IPS DF 4.7 (cell line): ENCODE data around the gene MET.
"Not testable (repeated sequence)": the region's sequence is repeated elsewhere in the genome, so short reads cannot be mapped to it uniquely, and the experiment has no call there.

ENCODE experiments used
- DNase-seq: peaks from one replicate; pipeline ENCODE4 v3.0.0-alpha.2; 2013; ENCODE audit warnings: low spot score; ENCODE audit errors: extremely low read depth

MET gene

DNA sequence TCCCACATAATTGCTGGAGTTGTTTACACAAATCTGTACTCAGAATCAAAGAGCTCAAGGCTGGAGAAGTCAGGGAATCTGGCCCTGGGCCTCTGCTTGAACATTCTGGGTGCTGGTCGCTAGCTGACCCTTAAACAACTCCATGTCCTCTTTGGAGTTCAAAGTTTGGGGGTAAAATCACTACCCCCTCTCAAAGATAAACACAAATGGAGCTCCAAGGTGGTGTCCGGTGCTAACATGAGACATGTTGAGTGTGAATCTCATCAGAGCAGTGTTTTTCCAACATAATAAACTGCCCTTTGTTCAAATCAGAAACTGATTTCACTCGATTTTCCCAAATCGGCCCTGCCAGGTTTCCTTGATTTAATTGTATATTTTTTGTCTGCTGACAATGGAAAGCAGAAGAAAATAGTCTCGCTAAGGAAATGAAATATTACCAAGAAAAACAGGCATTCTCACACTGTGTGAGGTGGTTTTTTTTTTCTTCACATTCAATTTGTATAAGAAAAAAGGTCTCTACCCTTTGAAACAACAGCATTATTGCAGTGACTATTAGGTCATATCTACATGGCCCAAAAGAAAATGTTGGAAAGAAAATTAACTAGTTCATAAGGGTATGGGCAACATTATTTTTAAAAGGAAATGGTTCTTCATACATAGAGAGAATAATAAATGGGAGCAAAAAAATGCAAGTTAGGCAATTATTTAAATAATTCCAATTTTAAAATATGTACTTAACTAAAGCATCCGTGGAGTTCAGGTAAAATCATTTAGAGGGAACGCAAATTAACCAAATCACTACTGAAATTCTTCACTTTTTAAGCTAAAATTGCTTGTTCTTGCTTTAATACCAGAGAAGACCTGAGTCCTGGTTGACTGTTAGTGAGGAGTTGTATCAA, 134.3 kb downstream of the MET start:
- DNase-seq = no peak

DNA sequence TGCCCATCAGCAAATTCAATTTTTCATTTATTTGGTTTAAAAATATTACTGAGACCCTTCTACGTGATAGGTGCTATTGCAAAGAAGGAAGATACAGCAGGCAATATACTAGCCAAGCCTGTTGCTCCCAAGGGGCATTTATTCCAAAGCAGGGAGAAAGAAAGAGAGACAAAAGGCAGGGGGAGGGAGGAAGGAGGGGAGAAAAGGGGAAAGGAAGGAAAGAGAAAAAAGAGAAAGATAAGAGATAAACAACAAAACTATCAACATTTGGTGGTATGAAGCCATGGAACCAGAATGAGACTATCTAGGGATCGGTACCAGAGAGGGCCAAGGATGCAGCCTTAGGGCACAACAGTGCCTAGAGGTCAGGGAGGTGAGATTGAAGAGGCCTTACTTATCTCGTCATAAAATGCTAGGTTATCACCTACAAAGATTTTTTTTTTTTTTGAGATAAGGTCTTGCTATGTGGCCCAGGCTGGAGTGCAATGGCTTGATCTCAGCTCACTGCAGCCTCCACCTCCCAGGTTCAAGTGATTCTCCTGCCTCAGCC, 135.1 kb downstream of the MET start:
- no peak for DNase-seq

DNA sequence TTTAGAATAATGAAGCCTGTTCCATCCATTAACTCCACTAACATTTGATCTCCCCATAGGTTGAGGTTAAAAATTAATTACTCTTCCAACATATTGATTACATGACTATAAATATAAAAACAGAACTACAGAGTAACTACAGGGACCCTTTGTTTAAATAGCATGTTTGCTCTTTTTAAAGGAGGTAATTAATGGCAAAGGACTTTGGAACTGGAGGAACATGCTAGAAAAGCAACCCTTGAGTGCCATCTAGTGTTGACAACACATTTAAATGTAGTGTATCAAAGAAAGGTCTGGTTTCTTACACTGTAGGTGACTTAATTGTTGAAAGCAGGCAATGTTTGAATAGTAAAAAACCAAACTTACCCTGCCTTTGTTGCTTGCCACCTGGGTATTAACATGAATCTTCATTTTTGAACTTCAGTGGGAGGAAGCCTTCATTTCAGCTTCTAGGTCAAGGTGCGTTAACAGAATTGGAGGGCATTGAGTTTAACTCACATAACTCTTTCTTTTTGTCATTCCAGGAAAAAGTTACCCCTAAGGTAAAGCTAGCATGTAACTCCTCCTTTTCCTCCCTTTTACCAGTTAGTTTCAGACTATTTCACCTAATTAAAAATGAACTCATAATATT, 137.8 kb downstream of the MET start:
- DNase-seq = peak; percentile 72

GRCh38 chr7:116810267-116811116, 138.5 kb downstream of the MET start:
- no peak for DNase-seq

GRCh38 chr7:116811768-116812167, 139.8 kb downstream of the MET start:
- DNase-seq = no peak

GRCh38 chr7:116812860-116813259, 140.9 kb downstream of the MET start:
- DNase-seq = no peak

DNA sequence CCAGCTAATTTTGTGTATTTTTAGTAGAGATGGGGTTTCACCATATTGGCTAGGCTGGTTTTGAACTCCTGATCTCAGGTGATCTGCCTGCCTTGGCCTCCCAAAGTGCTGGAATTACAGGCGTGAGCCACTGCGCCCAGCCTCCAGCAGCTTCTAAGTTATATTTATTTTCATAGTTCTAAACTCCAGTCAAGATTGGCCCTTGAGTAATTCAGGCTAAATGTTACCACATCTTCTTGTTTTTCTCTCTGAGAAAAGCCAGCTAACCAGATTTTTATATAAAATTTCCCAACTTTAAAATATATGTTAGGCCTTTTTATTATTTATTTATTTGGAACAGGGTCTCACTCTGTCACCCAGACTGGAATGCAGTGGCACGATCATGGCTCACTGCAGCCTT, 141.4 kb downstream of the MET start:
- not testable (repeated sequence) for DNase-seq

GRCh38 chr7:116815041-116815440, 143.0 kb downstream of the MET start:
- no peak for DNase-seq

DNA sequence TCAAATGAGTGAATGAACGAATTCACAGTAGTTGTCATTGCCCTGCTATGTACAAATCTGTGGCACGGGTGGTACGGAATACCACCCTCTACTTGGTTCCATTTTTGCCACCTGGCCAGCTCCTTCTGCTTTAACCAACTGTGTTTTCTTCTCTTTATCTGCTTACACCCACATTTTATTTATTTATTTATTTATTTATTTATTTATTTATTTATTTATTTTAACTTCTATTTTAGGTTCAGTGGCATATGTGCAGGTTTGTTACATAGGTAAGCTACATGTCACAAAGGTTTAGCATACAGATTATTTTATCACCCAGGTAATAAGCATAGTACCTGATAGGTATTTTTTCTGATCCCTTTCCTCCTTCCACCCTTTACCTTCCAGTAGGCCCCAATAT, 148.2 kb downstream of the MET start:
- DNase-seq = no peak

DNA sequence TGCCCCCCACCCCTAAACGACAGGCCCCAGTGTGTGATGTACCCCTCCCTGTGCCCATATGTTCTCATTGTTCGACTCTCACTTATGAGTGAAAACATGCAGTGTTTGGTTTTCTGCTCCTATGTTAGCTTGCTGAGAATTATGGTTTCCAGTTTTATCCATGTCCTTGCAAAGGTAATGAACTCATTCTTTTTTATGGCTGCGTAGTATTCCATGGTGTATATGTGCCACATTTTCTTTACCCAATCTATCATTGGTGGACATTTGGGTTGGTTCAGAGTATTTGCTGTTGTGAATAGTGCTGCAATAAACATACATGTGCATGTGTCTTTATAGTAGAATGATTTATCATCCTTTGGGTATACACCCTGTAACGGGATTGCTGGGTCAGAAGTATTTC, 149.7 kb downstream of the MET start:
- DNase-seq = not testable (repeated sequence)

- no peak for DNase-seq
Measured at GRCh38 chr7:116824449-116824848, 152.5 kb downstream of the MET start.

DNA sequence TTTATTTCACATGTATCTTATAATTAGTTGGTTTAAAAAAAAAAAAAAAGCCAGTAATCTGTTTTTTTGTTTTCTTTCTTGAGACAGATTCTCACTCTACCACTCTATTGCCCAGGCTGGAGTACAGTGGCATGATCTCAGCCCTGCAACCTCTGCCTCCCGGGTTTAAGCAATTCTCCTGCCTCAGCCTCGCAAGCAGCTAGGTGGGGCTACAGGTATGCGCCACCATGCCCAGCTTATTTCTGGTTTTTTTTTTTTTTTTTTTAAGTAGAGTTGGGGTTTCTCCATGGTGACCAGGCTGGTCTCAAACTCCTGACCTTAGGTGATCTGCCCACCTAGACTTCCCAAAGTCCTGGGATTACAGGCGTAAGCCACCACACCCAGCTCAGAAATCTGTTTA, 156.3 kb downstream of the MET start:
- no peak for DNase-seq

DNA sequence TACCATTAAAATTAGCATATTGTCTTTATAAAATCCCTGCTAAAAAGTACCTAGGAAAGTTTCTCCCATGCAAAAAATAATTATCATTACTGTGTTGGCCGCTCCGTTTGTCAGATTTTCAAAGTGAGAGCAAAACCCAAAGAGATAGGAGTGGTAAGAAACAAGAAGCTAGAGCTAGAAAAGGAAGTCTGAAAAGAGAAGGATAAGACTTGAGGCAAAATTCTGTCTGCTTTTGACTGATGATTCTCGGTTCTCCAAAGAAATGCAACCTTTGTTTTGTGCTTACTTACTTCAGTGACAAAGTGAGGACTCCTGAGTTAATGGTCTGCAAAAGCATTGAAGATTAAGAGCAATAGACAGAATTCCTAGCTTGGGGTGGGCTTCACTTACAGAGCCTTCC, 157.0 kb downstream of the MET start:
- no peak for DNase-seq

GRCh38 chr7:116829493-116829892, 157.5 kb downstream of the MET start:
- DNase-seq = no peak

GRCh38 chr7:116832692-116833091, 160.7 kb downstream of the MET start:
- DNase-seq = no peak

GRCh38 chr7:116834815-116835504, 163.0 kb downstream of the MET start:
- DNase-seq = no peak

DNA sequence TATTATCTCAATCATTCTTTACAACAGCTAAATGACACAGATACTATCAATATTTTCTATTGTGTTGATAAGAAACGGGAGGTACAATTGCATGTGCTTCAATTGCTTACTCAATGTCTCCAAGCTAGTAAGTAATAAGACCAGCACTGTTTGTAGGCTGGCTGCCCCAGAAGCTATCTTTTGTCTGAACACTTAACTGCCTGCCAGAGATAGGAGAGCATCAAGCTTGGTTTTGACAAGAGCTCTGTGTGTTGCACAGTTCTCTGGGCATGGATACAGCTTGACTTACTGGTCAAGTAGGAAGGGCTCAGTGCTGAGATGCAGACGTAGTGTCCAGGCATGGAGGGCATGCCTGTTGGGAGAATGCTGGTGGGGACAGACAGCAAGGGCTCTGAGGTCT, 164.1 kb downstream of the MET start:
- no peak for DNase-seq

DNA sequence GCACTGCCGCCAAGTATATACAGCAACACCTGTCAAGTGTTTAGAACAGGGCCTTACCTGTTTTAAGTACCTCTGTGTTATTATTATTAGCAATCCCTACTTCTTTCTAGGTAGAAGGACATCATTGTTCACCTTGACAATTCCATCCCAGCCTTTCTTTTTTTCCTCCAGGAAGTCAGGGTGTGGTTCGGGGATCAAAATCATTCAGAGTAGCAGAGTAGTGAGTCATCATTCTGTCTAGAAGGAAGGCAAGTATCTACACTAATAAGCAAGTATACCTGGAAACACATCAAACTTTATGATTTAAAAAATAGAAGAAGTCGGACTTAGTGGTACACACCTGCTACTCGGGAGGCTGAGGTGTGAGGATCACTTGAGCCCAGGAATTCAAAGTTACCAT, 164.9 kb downstream of the MET start:
- no peak for DNase-seq

DNA sequence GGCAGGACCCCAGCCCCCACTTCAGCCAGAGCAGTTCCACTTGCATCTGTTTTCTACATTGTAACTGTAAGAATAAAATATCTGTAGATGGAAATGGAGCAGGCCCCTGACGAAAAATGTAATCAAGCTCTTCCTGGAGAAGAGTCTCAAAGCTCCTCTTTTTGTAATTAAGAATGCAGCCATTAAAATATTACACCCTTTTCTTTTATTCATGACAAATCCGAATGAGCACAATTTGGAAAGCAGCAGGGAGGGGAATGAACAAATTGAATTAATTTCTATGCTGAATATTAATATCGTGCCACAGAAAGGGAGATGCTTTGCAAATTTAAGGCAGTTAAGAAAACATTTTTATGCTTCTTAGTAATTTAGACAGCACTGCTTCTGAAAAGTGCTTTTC, 165.6 kb downstream of the MET start:
- DNase-seq = no peak

DNA sequence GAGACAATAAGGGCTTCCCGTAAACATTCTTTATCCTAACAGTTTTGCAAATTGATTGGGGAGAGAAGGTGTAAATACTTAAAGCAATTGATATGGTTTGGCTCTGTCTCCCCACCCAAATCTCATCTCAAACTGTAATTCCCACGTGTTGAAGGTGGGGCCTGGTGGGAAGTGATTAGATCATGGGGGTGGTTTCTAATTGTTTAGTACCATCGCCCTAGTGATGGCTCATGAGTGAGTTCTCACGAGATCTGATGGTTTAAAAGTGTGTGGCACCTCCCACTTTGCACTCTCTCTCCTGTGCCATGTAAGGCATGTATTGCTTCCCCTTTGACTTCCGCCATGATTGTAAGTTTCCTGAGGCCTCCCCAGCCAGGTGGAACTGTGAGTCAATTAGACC, 168.3 kb downstream of the MET start:
- DNase-seq = no peak

- DNase-seq = no peak
Measured at GRCh38 chr7:116842371-116842770, 170.4 kb downstream of the MET start.
